Activated naive CD4-positive, alpha-beta T cell treated with anti-CD3 and anti-CD28 coated beads, Interleukin-2, amount 50 U/mL, for 72 hours (primary cell): Measurements from ENCODE around the gene CIART. TPM values are rescaled to one million over a fixed set of nuclear protein-coding genes. Genes with fewer than 3 reads are reported as not detected.
"Not testable (repeated sequence)": the region's sequence is repeated elsewhere in the genome, so short reads cannot be mapped to it uniquely, and the experiment has no call there.

ENCODE experiments used
- ATAC-seq, 2 donors: fragments of 150-1000 bp; cut with Tn5 transposase; 2 replicates each; pipeline ENCODE4 v1.10.0; 2021; ENCODE audit warnings: mild to moderate bottlenecking in 2 of 2, moderate library complexity in 2 of 2
- DNase-seq, 2 donors: peaks; one replicate each; pipeline ENCODE4 v3.0.0; 2021 to 2022; ENCODE audit warnings: low spot score in 2 of 2
- H3K27ac Mint-ChIP-seq, 2 donors: one replicate each; pipeline ENCODE4 v1.8.0; 2022; ENCODE audit warnings: mild to moderate bottlenecking in 2 of 2, mixed read lengths in 2 of 2
- H3K36me3 Mint-ChIP-seq, 2 donors: one replicate each; pipeline ENCODE4 v1.8.0; 2022; ENCODE audit warnings: mixed read lengths in 2 of 2
- H3K9me3 Mint-ChIP-seq, 2 donors: one replicate each; pipeline ENCODE4 v1.8.0; 2022; ENCODE audit warnings: mixed read lengths in 2 of 2
- total RNA-seq, 2 donors: library from RNA; stranded (reverse); gene quantifications; one replicate each; pipeline ENCODE4 v1.2.3, GENCODE V29; 2022

CIART gene
- total RNA-seq, 2 donors from 2014 or later, result 4.6 to 9.1 TPM

- DNase-seq, result peak in 1 of 2 donors; percentile 21
- H3K27ac Mint-ChIP-seq, result peak overlapping the region; percentile 78 to 86
These were observed 204 bp downstream of the CIART start for GRCh38 chr1:150282558-150282958.

GRCh38 chr1:150283260-150283659 lies 906 bp downstream of the CIART start:
- H3K36me3 Mint-ChIP-seq, result peaks cover 10 to 15% of the 10 kb centered on the region in 2 donors
- H3K27ac Mint-ChIP-seq, result no peak overlapping the region
- no peak for ATAC-seq
- H3K9me3 Mint-ChIP-seq, result peaks cover 9 to 12% of the 10 kb centered on the region in 2 donors
- DNase-seq, result no peak

More at GRCh38 chr1:150282558-150282958, 204 bp downstream of the CIART start:
- ATAC-seq, result no peak
- H3K9me3 Mint-ChIP-seq, result peaks cover 9 to 12% of the 10 kb centered on the region in 2 donors
- peaks cover 10 to 15% of the 10 kb centered on the region in 2 donors for H3K36me3 Mint-ChIP-seq

- DNase-seq (no peak), ATAC-seq (no peak)
- H3K27ac Mint-ChIP-seq, result no peak overlapping the region
- no peaks in the 10 kb centered on the region for H3K9me3 Mint-ChIP-seq
- H3K36me3 Mint-ChIP-seq, result no peaks in the 10 kb centered on the region
These were observed 6.0 kb downstream of the CIART start for GRCh38 chr1:150288382-150288781.

GRCh38 chr1:150288822-150289221 lies 6.5 kb downstream of the CIART start:
- peaks cover 0 to 2% of the 10 kb centered on the region in 2 donors for H3K36me3 Mint-ChIP-seq
- no peaks in the 10 kb centered on the region for H3K9me3 Mint-ChIP-seq
- DNase-seq (no peak), ATAC-seq (no peak)
- peak overlapping the region in 1 of 2 donors; percentile 38 for H3K27ac Mint-ChIP-seq

GRCh38 chr1:150293433-150294253 lies 11.3 kb downstream of the CIART start, which contains the start of gene MRPS21:
MRPS21 (plus strand) TSS chr1:150293861; CDS start chr1:150294367, 506 bp downstream.
- H3K27ac Mint-ChIP-seq, result peak within 1 kb of the TSS; percentile 92 to 96
- ATAC-seq, result peak; percentile 100
- no peaks in the 10 kb centered on the region for H3K9me3 Mint-ChIP-seq
- DNase-seq, result peak; percentile 86 to 91
- H3K36me3 Mint-ChIP-seq, result peaks cover 15 to 21% of the 10 kb centered on the region in 2 donors

GRCh38 chr1:150295476-150295875 lies 13.1 kb downstream of the CIART start:
- ATAC-seq, result no peak
- Mint-ChIP-seq H3K9me3 (no peaks in the 10 kb centered on the region), H3K27ac (peak overlapping the region; percentile 33 to 41), H3K36me3 (peaks cover 15 to 21% of the 10 kb centered on the region in 2 donors)
- no peak for DNase-seq

GRCh38 chr1:150299716-150300115 lies 17.4 kb downstream of the CIART start:
- H3K9me3 Mint-ChIP-seq, result no peaks in the 10 kb centered on the region
- DNase-seq (no peak), ATAC-seq (no peak)
- peaks cover 24 to 33% of the 10 kb centered on the region in 2 donors for H3K36me3 Mint-ChIP-seq
- peak overlapping the region in 1 of 2 donors; percentile 62 for H3K27ac Mint-ChIP-seq

GRCh38 chr1:150302338-150302737 lies 20.0 kb downstream of the CIART start:
- ATAC-seq, result no peak
- Mint-ChIP-seq H3K27ac (peak overlapping the region in 1 of 2 donors; percentile 22), H3K9me3 (no peaks in the 10 kb centered on the region), H3K36me3 (peaks cover 10 to 27% of the 10 kb centered on the region in 2 donors)
- DNase-seq, result no peak

GRCh38 chr1:150302902-150303301 lies 20.5 kb downstream of the CIART start:
- H3K27ac Mint-ChIP-seq, result peak overlapping the region; percentile 22 to 81
- no peaks in the 10 kb centered on the region for H3K9me3 Mint-ChIP-seq
- DNase-seq (no peak), ATAC-seq (no peak)
- H3K36me3 Mint-ChIP-seq, result peaks cover 11 to 30% of the 10 kb centered on the region in 2 donors

GRCh38 chr1:150308585-150308984 lies 26.2 kb downstream of the CIART start:
- Mint-ChIP-seq H3K27ac (peak overlapping the region in 1 of 2 donors; percentile 19), H3K36me3 (peaks cover 6 to 21% of the 10 kb centered on the region in 2 donors)
- DNase-seq, ATAC-seq, H3K9me3 Mint-ChIP-seq: not testable (repeated sequence)

- no peak for ATAC-seq
- Mint-ChIP-seq H3K9me3 (no peaks in the 10 kb centered on the region), H3K27ac (no peak overlapping the region), H3K36me3 (peaks cover 5 to 21% of the 10 kb centered on the region in 2 donors)
- DNase-seq, result no peak
These were observed 27.6 kb downstream of the CIART start for GRCh38 chr1:150309758-150310508.

GRCh38 chr1:150311762-150312161 lies 29.4 kb downstream of the CIART start:
- Mint-ChIP-seq H3K9me3 (no peaks in the 10 kb centered on the region), H3K36me3 (peaks cover 5 to 12% of the 10 kb centered on the region in 2 donors), H3K27ac (no peak overlapping the region)
- DNase-seq (no peak), ATAC-seq (no peak)

GRCh38 chr1:150314691-150315090 lies 32.3 kb downstream of the CIART start:
- H3K9me3 Mint-ChIP-seq, DNase-seq, H3K36me3 Mint-ChIP-seq, ATAC-seq: not testable (repeated sequence)
- peak overlapping the region in 1 of 2 donors; percentile 9 for H3K27ac Mint-ChIP-seq

GRCh38 chr1:150320667-150320978 lies 38.3 kb downstream of the CIART start:
- peak in 1 of 2 donors; percentile 7 for DNase-seq
- ATAC-seq, result no peak
- Mint-ChIP-seq H3K27ac (peak overlapping the region; percentile 97 to 100), H3K9me3 (no peaks in the 10 kb centered on the region), H3K36me3 (peaks cover 20 to 30% of the 10 kb centered on the region in 2 donors)

GRCh38 chr1:150321826-150322166 lies 39.4 kb downstream of the CIART start:
- H3K36me3 Mint-ChIP-seq, result peaks cover 23 to 38% of the 10 kb centered on the region in 2 donors
- H3K9me3 Mint-ChIP-seq, result no peaks in the 10 kb centered on the region
- peak overlapping the region; percentile 97 to 100 for H3K27ac Mint-ChIP-seq
- no peak for ATAC-seq
- no peak for DNase-seq

- Mint-ChIP-seq H3K9me3 (no peaks in the 10 kb centered on the region), H3K27ac (peak overlapping the region; percentile 97 to 100), H3K36me3 (peaks cover 24 to 39% of the 10 kb centered on the region in 2 donors)
- peak; percentile 56 to 78 for ATAC-seq
- DNase-seq, result peak in 1 of 2 donors; percentile 10
These were observed 40.0 kb downstream of the CIART start for GRCh38 chr1:150322310-150322709.

- no peak for DNase-seq
- H3K27ac Mint-ChIP-seq, result peak overlapping the region; percentile 15 to 51
- H3K36me3 Mint-ChIP-seq, result peaks cover 22 to 41% of the 10 kb centered on the region in 2 donors
- ATAC-seq, result peak in 1 of 2 donors; percentile 53
- H3K9me3 Mint-ChIP-seq, result no peaks in the 10 kb centered on the region
These were observed 50.4 kb downstream of the CIART start for GRCh38 chr1:150332651-150333290.
